GM18907 (cell line): ENCODE measurements around the gene NUBP1.

Experiments used
- ATAC-seq: cut with Tn5 transposase; IDR thresholded peaks from one replicate; pipeline ENCODE4 v1.9.1; 2021; ENCODE audit warnings: mild to moderate bottlenecking, moderate library complexity; ENCODE audit not compliant: unreplicated experiment

Gene NUBP1

DNA sequence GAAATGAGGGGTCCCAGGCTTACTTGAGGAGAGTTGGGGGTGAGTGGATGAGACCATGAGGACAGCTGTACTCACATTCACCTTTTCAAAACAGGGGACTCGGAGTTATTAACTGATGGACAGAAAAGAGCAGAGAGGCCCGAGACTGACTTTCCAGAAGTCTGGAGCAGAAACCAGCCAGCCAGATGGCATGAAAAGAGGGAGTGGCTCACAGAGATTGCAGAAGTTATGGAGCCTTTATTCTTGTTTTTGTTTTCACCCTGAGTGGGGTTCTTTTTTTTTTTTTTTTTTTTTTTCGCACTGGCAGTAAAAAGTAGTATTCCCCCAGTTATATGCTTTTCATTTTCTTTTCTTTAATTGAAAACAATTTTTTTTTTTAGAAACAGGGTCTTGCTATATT, 56.1 kb downstream of the NUBP1 start:
- ATAC-seq = no peak

DNA sequence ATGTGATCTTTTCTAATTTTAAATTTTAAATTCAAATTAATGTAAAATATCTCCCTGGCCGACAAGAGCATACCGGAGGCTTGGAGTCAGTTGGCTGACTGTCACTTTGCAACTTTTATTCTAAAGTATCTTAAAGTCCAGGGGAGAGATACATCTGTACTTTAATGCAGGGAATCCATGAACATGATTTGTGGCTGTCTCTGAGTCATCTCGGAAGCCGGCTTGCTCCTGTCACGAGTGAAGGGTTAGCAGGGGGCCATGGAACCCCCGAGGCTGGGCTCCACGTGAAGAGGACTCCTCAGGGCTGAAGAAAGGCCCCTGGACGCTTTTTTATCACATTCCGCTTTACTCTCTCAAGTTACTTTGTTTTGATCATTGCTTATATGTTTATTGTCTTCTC, 61.7 kb downstream of the NUBP1 start:
- no peak for ATAC-seq

DNA sequence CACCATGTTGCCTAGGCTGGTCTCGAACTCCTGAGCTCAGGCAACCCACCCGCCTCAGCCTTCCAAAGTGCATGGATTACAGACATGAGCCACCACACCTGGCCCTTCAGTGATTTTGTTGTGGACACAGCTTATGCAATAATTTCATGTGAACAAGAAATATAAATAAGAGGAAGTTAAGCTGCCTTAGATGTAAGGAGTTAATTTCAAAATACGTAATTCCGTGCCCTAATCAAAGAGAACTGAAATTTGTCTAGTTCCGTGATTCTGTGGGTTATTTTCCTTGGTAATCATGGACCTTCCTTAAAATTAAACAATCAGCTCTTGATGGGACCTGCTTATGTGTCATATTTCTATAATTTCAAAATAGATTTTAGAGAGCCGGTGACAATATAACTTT, 63.1 kb downstream of the NUBP1 start:
- ATAC-seq = no peak

DNA sequence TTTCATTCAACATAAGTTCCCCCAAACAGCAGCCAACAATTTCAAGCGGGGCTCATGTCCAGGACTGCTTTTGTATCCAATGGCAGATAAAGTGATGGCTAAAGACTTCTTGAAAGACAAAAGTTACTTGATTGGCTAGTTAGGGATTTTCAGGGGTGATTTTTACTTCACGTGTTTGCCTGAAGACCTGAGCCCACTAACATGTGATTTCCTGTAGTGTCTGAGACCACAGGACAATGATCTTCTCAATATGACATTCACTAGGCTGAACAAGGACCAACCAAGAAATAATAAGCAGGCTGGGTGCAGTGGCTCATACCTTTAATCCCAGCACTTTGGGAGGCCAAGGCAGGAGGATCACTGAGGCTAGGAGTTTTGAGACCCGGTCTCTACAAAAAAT, 64.6 kb downstream of the NUBP1 start:
- ATAC-seq = no peak

DNA sequence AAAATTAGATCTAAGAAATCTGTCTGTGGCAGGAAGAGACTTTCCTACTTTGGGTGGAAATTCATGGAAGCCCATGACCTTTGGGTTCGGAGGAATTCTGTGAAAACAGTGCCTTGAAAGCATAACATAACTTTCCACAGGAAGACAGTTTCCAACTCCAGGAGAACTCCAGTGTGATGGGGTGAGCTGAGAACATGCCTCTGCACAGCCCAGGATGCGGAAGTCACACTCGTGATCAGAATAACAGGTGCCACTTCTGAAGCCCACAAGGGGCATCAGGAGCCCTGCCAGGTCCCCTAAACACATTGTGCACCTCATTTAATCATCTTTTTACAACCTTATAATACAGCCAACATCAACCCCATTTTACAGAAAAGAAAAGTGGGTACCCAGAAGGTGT, 65.2 kb downstream of the NUBP1 start:
- no peak for ATAC-seq

DNA sequence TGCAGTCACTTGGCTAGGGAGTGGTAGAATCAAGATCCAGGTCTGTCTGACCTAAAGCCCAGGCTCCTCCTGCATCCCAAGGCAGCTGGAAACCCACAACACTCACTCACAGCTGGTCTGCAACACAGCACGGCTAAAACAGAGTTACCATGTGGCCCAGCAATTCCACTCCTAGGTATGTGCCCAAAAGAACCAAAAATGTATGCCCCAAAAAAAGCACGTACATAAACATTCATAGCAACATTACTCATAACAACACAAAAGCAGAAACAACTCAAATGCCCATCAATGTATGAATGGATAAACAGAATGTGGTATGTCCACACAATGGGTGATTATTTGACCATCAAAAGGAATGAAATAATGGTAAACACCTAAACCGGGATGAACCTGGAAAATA, 66.1 kb downstream of the NUBP1 start:
- no peak for ATAC-seq

DNA sequence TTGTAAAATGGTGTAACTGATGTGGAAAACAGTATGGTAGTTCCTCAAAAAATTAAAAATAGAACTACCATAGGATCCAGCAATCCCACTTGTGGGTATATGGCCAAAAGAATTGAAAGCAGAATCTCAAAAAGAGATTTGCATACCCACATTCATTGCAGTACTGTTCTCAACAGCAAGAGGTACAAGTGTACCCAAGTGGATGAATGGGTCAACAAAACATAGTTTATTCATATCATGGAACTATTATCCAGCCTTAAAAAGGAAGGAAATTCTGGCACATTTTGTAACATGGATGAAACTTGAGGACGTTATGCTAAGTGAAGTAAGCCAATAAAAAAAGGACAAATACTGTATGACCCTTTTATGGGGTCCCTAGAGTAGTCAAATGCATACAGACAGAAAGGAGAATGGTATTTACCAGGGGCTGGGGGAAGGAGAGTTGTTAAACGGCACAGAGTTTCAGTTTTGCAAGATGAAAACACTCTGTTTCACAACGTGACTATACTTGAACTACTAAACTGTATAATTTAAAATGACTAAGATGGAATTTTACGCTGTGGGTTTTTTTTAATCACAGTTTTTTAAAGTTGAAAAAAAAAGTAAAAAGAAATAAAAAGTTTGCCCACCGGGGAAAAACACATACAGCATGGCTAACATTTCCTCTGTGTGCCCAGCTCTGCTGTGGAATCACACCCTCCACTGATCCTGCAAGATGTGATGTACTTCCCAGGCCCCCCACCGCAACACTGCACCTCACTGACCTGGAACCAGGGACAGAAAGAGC, 68.9 kb downstream of the NUBP1 start:
- peak; percentile 75 for ATAC-seq

DNA sequence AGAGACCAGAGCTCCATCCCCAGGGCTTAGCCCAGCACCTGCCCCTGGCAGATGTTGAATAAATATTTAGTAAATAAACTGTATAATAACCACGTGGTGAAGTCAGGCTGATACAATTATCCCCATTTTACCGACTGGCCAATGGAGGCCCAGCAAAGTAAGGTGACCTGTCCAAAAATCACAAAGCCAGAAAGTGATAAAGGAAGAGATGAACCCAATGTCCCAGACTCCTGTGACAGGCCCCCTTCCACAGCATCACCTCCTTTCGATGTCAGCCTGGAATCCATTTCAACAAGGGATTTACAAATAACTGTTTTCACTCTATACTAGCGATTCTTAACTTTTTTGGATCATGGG, 69.4 kb downstream of the NUBP1 start:
- no peak for ATAC-seq

DNA sequence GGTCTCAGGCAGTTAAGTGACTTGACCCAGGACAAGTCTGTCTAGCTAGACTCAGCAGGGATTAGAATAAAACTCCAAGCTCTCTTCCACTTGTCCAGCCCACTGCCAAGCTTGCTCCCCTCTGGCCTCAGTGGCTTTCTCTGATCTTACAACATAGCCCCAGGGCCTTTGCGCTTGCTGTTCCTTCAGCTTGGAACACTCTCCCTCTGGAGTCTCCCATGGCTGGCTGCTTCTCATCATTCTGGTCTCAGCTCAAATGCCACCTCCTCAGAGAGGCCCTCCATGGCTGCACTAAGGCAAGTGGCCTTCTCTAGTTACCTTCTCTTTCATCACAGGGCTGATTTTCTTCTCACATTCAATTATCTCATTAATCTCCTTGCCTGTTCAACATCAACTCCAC, 73.9 kb downstream of the NUBP1 start:
- ATAC-seq = no peak

DNA sequence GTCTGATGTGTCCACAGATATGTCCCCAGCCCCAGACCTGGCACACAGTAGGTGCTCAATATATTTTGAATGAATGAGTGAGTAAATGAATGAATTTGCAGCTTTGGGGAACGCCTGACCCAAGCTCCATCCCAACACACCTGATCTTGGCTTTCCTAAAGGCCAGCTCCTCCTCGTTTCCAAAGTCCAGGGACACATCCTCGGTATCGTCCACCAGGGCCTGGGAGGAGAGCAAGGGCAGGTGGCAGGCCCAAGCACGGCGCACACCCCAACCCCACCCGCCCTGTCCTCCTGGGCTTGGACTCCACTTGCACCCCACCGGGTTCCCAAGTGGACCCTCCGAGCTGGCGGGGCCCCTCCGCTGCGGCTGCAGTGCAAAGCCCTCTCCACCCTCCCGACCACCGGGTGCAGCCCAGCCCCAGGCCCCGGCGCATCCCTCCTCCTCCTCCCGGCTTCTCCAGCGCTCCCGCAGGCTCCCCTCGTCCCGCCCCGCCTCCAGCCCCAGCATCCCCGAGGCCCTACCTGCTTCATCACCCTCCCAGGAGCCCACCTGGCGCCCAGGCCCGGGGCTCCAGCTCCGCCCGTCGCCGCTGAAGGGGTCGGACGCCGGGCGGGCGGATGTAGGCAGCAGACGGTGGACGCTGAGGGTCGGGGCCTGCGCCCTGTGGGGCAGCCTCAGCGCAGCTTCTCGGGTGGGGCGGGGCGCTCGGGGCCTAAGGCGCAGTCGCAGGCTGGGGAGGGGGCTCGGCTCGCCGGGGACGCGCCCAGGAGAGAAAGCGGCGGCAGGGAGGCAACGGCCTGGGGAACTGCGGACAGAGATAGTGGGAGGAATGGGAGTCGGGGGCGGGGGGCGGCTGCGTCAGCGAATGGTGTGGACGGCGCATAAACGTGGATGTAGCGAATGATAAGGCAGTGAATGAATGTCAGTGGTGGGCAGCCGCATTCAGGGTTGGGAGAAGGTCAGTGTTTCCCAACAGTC, 74.6 kb downstream of the NUBP1 start, which contains the start of gene TVP23A:
TSS of gene TVP23A (minus strand) at position 832 of the 979 bp plus-strand sequence. CDS start at position 531, 301 bp downstream.
- ATAC-seq = no peak
